Gastroesophageal sphincter (tissue), 4 donors: ENCODE measurements around the gene UCP2. TPM values are rescaled to one million over a fixed set of nuclear protein-coding genes. Genes with fewer than 3 reads are reported as not detected.

Experiments
- ATAC-seq: fragments of 150-250 bp; one replicate; pipeline ENCODE4 v1.9.1; 2016; ENCODE audit warnings: mild to moderate bottlenecking, moderate library complexity
- H3K27ac ChIP-seq, 4 donors: fragments of 200-600 bp; sonication (generic) in 3 of 4; 1 replicate in 3 of 4; 2 replicates in 1 of 4; pipeline ENCODE4 v1.5.1; 2016 to 2019
- H3K27me3 ChIP-seq: fragments of 200-600 bp; sonication (generic); one replicate; pipeline ENCODE4 v1.5.1; 2019
- H3K36me3 ChIP-seq, 2 donors: fragments of 200-600 bp; sonication (generic); one replicate each; pipeline ENCODE4 v1.5.1; 2019; ENCODE audit warnings: control low read depth in 1 of 2
- H3K4me1 ChIP-seq, 3 donors: fragments of 200-600 bp; sonication (generic); 1 replicate in 2 of 3; 2 replicates in 1 of 3; pipeline ENCODE4 v1.5.1; 2016 to 2019; ENCODE audit warnings: control low read depth in 2 of 3
- H3K4me3 ChIP-seq, 2 donors: fragments of 200-600 bp; sonication (generic); one replicate each; pipeline ENCODE4 v1.5.1; 2019; ENCODE audit warnings: mild to moderate bottlenecking in 1 of 2, moderate library complexity in 1 of 2
- H3K9me3 ChIP-seq, 3 donors: fragments of 200-600 bp; sonication (generic); one replicate each; pipeline ENCODE4 v1.5.1; 2017 to 2019; ENCODE audit warnings: control low read depth in 2 of 3
- EP300 ChIP-seq: sonication (generic); formaldehyde crosslinking; IDR thresholded peaks from one replicate; pipeline ENCODE4 v1.6.1; 2017; ENCODE audit warnings: antibody characterized with exemption, mild to moderate bottlenecking
- POLR2A ChIP-seq, 2 donors: fragments of 450-650 bp; IDR thresholded peaks; one replicate each; pipeline ENCODE4 v1.6.1; 2017; ENCODE audit warnings: antibody characterized with exemption in 2 of 2, mild to moderate bottlenecking in 2 of 2, moderate library complexity in 1 of 2
- POLR2AphosphoS5 ChIP-seq: sonication (generic); formaldehyde crosslinking; IDR thresholded peaks from one replicate; pipeline ENCODE4 v1.6.1; 2017; ENCODE audit warnings: antibody characterized with exemption
- WGBS, 2 donors: methylation state at CpG; one replicate each; pipeline ENCODE4 v1.1.5; 2018; ENCODE audit warnings: low coverage in 1 of 2; 5-methylcytosine and 5-hydroxymethylcytosine counted together
- total RNA-seq, 4 donors: library from RNA; depleted of rRNA; stranded (reverse); fragments of >200 nt; gene quantifications; one replicate each; pipeline ENCODE4 v1.1.0, GENCODE V29; 2016
- TF ChIP-seq, protein P1 (sequence below), 4 experiments: fragments of 200-600 bp in 2 of 4; fragments of 450-650 bp in 2 of 4; sonication (generic) in 1 of 4; IDR thresholded peaks; one replicate each; pipeline ENCODE4 v1.5.1; 2017 to 2019; ENCODE audit warnings: antibody characterized with exemption in 4 of 4, mild to moderate bottlenecking in 2 of 4, moderate library complexity in 2 of 4

Gene UCP2
- total RNA-seq, 4 donors from 2014 or later = 5.8 to 37.2 (median 33.2) TPM

DNA sequence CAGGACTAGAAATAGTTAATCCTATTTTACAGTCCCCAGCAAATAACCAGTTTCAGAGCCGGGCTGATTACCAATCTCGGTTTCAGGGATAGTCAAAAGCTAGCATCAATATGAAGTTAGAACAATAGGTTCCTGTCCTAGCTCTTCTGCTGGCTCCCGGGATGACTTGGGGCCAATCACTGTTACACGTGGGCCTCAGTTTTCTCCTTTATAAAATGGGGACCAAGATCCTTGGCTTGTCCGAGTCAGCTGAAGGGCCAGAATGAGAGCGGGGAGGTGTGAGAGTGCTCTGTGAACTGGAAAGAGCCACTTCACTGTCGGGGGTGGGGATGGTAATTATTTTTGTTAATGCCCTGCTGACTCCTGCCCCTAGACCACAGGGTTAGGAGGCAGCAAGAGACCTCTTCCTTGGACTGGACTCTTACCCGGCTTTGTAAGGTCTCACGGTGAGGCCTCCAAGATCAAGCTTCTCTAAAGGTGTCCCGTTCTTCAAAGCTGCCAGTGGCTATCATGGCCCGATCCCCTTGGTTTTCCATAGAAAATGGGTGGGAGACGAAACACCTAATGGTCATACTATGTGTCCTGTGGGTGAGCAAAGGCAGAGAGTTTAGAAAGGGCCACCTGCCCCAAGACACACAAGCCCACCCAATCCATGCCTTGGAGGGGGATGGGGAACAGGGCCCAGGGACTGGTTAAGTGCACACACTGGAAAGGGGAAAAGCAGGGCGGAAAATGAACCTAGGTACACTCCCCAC is 1.4 kb downstream of the UCP2 start:
- peak overlapping the region in 3 of 4 donors; percentile 37 to 92 (median 88) for H3K27ac ChIP-seq
- no peaks in the 10 kb centered on the region for H3K27me3 ChIP-seq
- H3K36me3 ChIP-seq = peaks cover 0 to 24% of the 10 kb centered on the region in 2 donors
- H3K4me3 ChIP-seq = peak overlapping the region in 1 of 2 donors; percentile 65
- peaks cover 0 to 25% (median 0%) of the 10 kb centered on the region in 3 donors for H3K4me1 ChIP-seq
- no peaks in the 10 kb centered on the region for H3K9me3 ChIP-seq
- 88 to 90% methylated on average over 8 to 10 of the region's 13 CpGs for WGBS, 2 donors
- ATAC-seq = no peak
- TF ChIP-seq, protein P1, sequence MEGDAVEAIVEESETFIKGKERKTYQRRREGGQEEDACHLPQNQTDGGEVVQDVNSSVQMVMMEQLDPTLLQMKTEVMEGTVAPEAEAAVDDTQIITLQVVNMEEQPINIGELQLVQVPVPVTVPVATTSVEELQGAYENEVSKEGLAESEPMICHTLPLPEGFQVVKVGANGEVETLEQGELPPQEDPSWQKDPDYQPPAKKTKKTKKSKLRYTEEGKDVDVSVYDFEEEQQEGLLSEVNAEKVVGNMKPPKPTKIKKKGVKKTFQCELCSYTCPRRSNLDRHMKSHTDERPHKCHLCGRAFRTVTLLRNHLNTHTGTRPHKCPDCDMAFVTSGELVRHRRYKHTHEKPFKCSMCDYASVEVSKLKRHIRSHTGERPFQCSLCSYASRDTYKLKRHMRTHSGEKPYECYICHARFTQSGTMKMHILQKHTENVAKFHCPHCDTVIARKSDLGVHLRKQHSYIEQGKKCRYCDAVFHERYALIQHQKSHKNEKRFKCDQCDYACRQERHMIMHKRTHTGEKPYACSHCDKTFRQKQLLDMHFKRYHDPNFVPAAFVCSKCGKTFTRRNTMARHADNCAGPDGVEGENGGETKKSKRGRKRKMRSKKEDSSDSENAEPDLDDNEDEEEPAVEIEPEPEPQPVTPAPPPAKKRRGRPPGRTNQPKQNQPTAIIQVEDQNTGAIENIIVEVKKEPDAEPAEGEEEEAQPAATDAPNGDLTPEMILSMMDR (IDR thresholded peaks at IDR 0.05) = no peak
- TF ChIP-seq EP300 = no peak
- TF ChIP-seq POLR2AphosphoS5 = no peak
- TF ChIP-seq POLR2A (IDR thresholded peaks at IDR 0.05) = no peak

DNA sequence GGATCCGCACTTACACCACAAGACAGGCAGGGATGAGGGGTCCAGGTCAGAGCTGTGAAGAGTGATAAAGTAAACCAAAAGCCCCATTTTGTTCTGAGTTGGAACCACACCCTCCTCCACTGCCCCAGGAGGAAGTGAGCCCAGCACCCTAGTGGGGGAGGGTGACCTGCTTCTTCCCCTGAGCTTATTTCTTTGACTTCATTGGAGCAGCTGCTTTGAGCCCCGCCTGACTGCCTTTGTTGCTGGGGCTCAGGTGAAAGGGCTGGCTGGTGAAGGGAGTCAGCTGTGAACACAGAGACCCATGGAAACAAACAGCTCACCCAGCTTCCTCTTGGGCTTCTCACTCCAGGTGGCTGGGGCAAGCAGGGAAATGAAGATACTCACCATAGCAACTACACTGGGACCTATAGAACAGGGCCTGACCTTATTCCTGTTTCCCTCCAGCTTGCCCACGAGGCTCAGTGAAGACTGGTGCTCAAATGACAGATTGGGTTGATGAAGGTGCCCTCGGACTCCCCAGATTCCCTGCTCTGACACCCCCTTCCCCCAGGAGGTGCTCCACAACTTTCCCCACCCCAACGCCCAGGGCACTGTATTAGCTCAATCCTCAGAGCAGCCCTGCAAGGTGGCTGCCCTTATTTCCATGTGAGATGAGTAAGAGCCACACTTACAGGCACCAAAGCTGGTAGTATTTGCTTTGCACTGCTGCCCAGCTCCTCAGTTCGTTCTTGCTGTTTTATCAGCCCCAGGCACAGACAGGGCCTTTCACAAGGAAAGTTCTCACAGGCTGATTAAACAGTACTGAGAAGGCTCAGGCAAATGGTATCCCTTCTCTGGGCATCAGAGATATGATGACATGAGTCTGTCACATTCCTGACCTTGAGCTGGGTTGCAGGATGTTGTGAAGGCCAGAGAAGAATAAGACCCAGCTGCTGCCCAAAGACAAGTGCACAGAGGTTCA is 2.4 kb downstream of the UCP2 start:
- peaks cover 0 to 25% (median 0%) of the 10 kb centered on the region in 3 donors for H3K4me1 ChIP-seq
- H3K4me3 ChIP-seq = peak overlapping the region in 1 of 2 donors; percentile 14
- TF ChIP-seq, protein P1 (IDR thresholded peaks at IDR 0.05) = no peak
- no peak for TF ChIP-seq EP300
- no peak for TF ChIP-seq POLR2A (IDR thresholded peaks at IDR 0.05)
- TF ChIP-seq POLR2AphosphoS5 = no peak
- H3K27me3 ChIP-seq = no peaks in the 10 kb centered on the region
- H3K36me3 ChIP-seq = peaks cover 0 to 33% of the 10 kb centered on the region in 2 donors
- WGBS, 2 donors = 75% methylated on average over 1 of the region's 6 CpGs; no CpG with 5 or more reads in 1 of the 2 donors
- H3K27ac ChIP-seq = peak overlapping the region in 2 of 4 donors; percentile 37 to 92
- H3K9me3 ChIP-seq = no peaks in the 10 kb centered on the region
- ATAC-seq = no peak

DNA sequence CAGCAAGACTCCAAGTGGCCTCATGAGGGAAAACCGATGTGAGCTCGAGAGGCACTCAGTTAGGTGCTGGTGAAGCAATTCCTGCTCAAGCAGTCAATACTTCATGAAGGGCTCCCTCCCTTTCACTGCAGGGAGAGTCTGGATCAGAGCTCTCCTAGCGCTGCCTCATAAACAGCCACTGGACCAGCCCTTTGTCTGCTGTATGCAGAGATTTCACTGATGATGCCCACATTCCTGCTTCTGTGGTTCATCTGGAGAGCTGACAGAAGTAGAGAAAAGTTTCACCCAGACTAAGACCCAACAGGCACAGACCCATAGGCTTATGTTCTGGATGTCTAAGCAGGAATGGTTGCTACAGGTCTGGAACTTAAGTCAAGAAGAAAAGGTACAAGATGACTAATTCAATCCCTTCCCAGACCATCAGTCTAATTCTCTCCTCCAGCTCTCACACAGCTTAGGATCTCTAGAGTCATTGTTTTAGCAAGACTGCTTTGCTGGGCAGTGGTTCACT is 4.0 kb downstream of the UCP2 start:
- no peak for ATAC-seq
- H3K27me3 ChIP-seq = no peaks in the 10 kb centered on the region
- no peaks in the 10 kb centered on the region for H3K9me3 ChIP-seq
- TF ChIP-seq, protein P1 (IDR thresholded peaks at IDR 0.05) = no peak
- TF ChIP-seq POLR2A (IDR thresholded peaks at IDR 0.05) (no peak), EP300 (no peak), POLR2AphosphoS5 (no peak)
- peaks cover 0 to 20% (median 3%) of the 10 kb centered on the region in 3 donors for H3K4me1 ChIP-seq
- peaks cover 0 to 37% of the 10 kb centered on the region in 2 donors for H3K36me3 ChIP-seq
- no peak overlapping the region for H3K4me3 ChIP-seq
- no peak overlapping the region for H3K27ac ChIP-seq
- WGBS, 2 donors = 83% methylated on average over 1 of the region's 3 CpGs; no CpG with 5 or more reads in 1 of the 2 donors

DNA sequence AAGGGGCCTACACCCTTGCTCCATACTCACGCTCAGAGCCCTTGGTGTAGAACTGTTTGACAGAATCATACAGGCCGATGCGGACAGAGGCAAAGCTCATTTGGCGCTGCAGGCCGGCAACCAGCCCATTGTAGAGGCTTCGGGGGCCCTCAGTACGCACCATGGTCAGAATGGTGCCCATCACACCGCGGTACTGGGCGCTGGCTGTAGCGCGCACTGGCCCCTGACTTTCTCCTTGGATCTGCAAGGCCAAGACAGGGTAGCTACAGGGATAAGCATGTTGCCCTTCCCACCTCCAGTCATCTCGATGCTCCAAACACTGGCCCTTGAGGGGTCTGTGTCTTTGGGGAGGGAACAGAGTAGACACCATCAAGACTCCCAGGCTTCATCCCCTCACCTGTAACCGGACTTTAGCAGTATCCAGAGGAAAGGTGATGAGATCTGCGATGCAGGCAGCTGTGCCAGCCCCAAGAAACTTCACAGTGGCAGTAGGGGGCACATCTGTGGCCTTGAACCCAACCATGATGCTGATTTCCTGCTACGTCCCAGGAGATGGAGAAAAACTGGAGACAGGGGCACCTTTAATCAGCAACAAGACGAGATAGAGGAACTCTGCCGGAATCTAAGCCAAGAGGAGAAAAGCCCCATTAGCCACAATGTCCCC is 4.7 kb downstream of the UCP2 start:
- H3K4me1 ChIP-seq = peaks cover 0 to 13% (median 3%) of the 10 kb centered on the region in 3 donors
- TF ChIP-seq POLR2AphosphoS5 (no peak), POLR2A (IDR thresholded peaks at IDR 0.05) (no peak), EP300 (no peak)
- TF ChIP-seq, protein P1 (IDR thresholded peaks at IDR 0.05) = no peak
- 100% methylated on average over 8 of the region's 18 CpGs; no CpG with 5 or more reads in 1 of the 2 donors for WGBS, 2 donors
- no peak overlapping the region for H3K27ac ChIP-seq
- no peak overlapping the region for H3K4me3 ChIP-seq
- ATAC-seq = no peak
- no peaks in the 10 kb centered on the region for H3K27me3 ChIP-seq
- H3K36me3 ChIP-seq = peaks cover 0 to 37% of the 10 kb centered on the region in 2 donors
- no peaks in the 10 kb centered on the region for H3K9me3 ChIP-seq
